SK-N-SH (cell line): Measurements from ENCODE around the gene ZNF585A. TPM values are rescaled to one million over a fixed set of nuclear protein-coding genes. Genes with fewer than 3 reads are reported as not detected.

Source experiments
- CTCF ChIA-PET: fragments of 300-600, 350-600 bp; formaldehyde crosslinking; extraction: SDS; loops from one replicate; lab custom pipeline; 2021; lab: Yijun Ruan, JAX
- POLR2A ChIA-PET: fragments of 350-600 bp; sonication (Branson Sonifier 250); formaldehyde crosslinking; extraction: SDS; loops from one replicate; lab custom pipeline; 2020; ENCODE audit warnings: antibody characterized with exemption, inconsistent platforms; lab: Yijun Ruan, JAX
- DNase-seq: peaks from one replicate; pipeline ENCODE4 v3.0.0; 2012
- H2AFZ ChIP-seq: fragments of 200-600 bp; sonication (generic); 2 replicates; pipeline ENCODE4 v1.8.1; 2016; ENCODE audit warnings: antibody characterized with exemption, mild to moderate bottlenecking, low read depth
- H3F3A ChIP-seq: fragments of 200-600 bp; sonication (generic); replicated peaks from 2 replicates; pipeline ENCODE3; 2016; ENCODE audit warnings: antibody characterized with exemption, mild to moderate bottlenecking; ENCODE audit not compliant: insufficient read depth
- H3K27ac ChIP-seq, 2 experiments: fragments of 200-500 bp in 1 of 2; fragments of 200-600 bp in 1 of 2; sonication (Bioruptor generic) in 1 of 2; sonication (generic), shearing (Covaris generic) in 1 of 2; 2 replicates each; pipeline versions ENCODE4 v1.5.1 to v1.6.1; 2014 to 2016; ENCODE audit warnings: low read depth in 2 of 2, inconsistent platforms in 1 of 2, low read length in 1 of 2, mild to moderate bottlenecking in 1 of 2, mixed read lengths in 1 of 2
- H3K27me3 ChIP-seq: fragments of 200-600 bp; sonication (generic), shearing (Covaris generic); 2 replicates; pipeline ENCODE4 v1.6.1; 2016; ENCODE audit warnings: mixed run types; ENCODE audit not compliant: insufficient read depth
- H3K36me3 ChIP-seq, 2 experiments: fragments of 200-500 bp in 1 of 2; fragments of 200-600 bp in 1 of 2; sonication (Bioruptor generic) in 1 of 2; sonication (generic) in 1 of 2; replicated peaks in 1 of 2; 2 replicates each; pipeline versions ENCODE3 to v1.5.1; 2014 to 2016; ENCODE audit warnings: low read length in 1 of 2, mild to moderate bottlenecking in 1 of 2; ENCODE audit not compliant: insufficient read depth in 2 of 2, control insufficient read depth in 1 of 2
- H3K4me1 ChIP-seq, 2 experiments: fragments of 200-500 bp in 1 of 2; fragments of 200-600 bp in 1 of 2; sonication (Bioruptor generic) in 1 of 2; sonication (generic), shearing (Covaris generic) in 1 of 2; 2 replicates each; pipeline versions ENCODE4 v1.5.1 to v1.6.1; 2014 to 2016; ENCODE audit warnings: low read depth in 1 of 2, low read length in 1 of 2, mixed run types in 1 of 2; ENCODE audit not compliant: insufficient read depth in 2 of 2, control insufficient read depth in 1 of 2
- H3K4me2 ChIP-seq: fragments of 200-600 bp; sonication (generic), shearing (Covaris generic); 2 replicates; pipeline ENCODE4 v1.6.1; 2017; ENCODE audit warnings: mixed run types
- H3K4me3 ChIP-seq, 2 experiments: fragments of 200-500 bp in 1 of 2; fragments of 200-600 bp in 1 of 2; sonication (Bioruptor generic) in 1 of 2; sonication (generic), shearing (Covaris generic) in 1 of 2; 2 replicates each; pipeline versions ENCODE4 v1.5.1 to v1.8.1; 2014 to 2016; ENCODE audit warnings: low read depth in 2 of 2, inconsistent platforms in 1 of 2, low read length in 1 of 2, mild to moderate bottlenecking in 1 of 2, mixed read lengths in 1 of 2, moderate library complexity in 1 of 2
- H3K79me2 ChIP-seq: fragments of 200-600 bp; sonication (generic); 2 replicates; pipeline ENCODE4 v1.8.1; 2017; ENCODE audit warnings: mild to moderate bottlenecking; ENCODE audit not compliant: insufficient read depth
- H3K9ac ChIP-seq: fragments of 200-600 bp; sonication (generic); 2 replicates; pipeline ENCODE4 v1.6.1; 2017; ENCODE audit warnings: mixed run types
- H3K9me2 ChIP-seq: fragments of 200-600 bp; sonication (generic); 2 replicates; pipeline ENCODE4 v1.6.1; 2017; ENCODE audit warnings: mixed run types
- H3K9me3 ChIP-seq: fragments of 200-600 bp; sonication (generic); 2 replicates; pipeline ENCODE4 v1.6.1; 2017; ENCODE audit warnings: mixed run types, mild to moderate bottlenecking, moderate library complexity
- H4K20me1 ChIP-seq: fragments of 200-600 bp; sonication (generic); 2 replicates; pipeline ENCODE4 v1.6.1; 2017; ENCODE audit warnings: mild to moderate bottlenecking, mixed run types; ENCODE audit not compliant: insufficient read depth
- ELF1 ChIP-seq: IDR thresholded peaks from 2 replicates; pipeline ENCODE4 v1.4.0; 2012
- FOXJ3 ChIP-seq: sonication (generic); formaldehyde crosslinking; IDR thresholded peaks from 2 replicates; pipeline ENCODE4 v1.5.1; 2020; ENCODE audit warnings: mild to moderate bottlenecking, missing genetic modification reagents
- FOXM1 ChIP-seq: IDR thresholded peaks from 2 replicates; pipeline ENCODE4 v1.4.0; 2012; ENCODE audit warnings: low read depth, mild to moderate bottlenecking
- GABPA ChIP-seq: IDR thresholded peaks from 2 replicates; pipeline ENCODE4 v1.4.0; 2012; ENCODE audit warnings: low read depth, mild to moderate bottlenecking
- JUND ChIP-seq: IDR thresholded peaks from 2 replicates; pipeline ENCODE4 v1.4.0; 2012
- MXI1 ChIP-seq: IDR thresholded peaks from 2 replicates; pipeline ENCODE4 v1.6.1; 2012; ENCODE audit warnings: mild to moderate bottlenecking, low read depth, low read length, improper control_type of control experiment
- NRF1 ChIP-seq: IDR thresholded peaks from 2 replicates; pipeline ENCODE4 v1.6.1; 2012; ENCODE audit warnings: low read depth, mild to moderate bottlenecking, low read length
- POLR2AphosphoS5 ChIP-seq: IDR thresholded peaks from 2 replicates; pipeline ENCODE4 v1.6.1; 2012; ENCODE audit warnings: low read depth, low read length
- RAD21 ChIP-seq: IDR thresholded peaks from 2 replicates; pipeline ENCODE4 v1.6.1; 2012; ENCODE audit warnings: mild to moderate bottlenecking, low read length
- RFX5 ChIP-seq: IDR thresholded peaks from 2 replicates; pipeline ENCODE4 v1.6.1; 2012; ENCODE audit warnings: mild to moderate bottlenecking, improper control_type of control experiment, low read length
- RXRA ChIP-seq: IDR thresholded peaks from 2 replicates; pipeline ENCODE4 v1.4.0; 2012; ENCODE audit warnings: low read depth, mild to moderate bottlenecking, borderline replicate concordance
- TAF1 ChIP-seq: IDR thresholded peaks from 2 replicates; pipeline ENCODE4 v1.6.1; 2012; ENCODE audit warnings: low read depth, mild to moderate bottlenecking, low read length, moderate library complexity, borderline replicate concordance
- TCF12 ChIP-seq: IDR thresholded peaks from 2 replicates; pipeline ENCODE4 v1.4.0; 2012
- TEAD4 ChIP-seq: IDR thresholded peaks from 2 replicates; pipeline ENCODE4 v1.4.0; 2012; ENCODE audit warnings: mild to moderate bottlenecking, borderline replicate concordance; ENCODE audit not compliant: insufficient read depth
- YY1 ChIP-seq: IDR thresholded peaks from 2 replicates; pipeline ENCODE4 v1.4.0; 2012; ENCODE audit warnings: low read depth, mild to moderate bottlenecking
- WGBS: methylation state at CpG from one replicate; pipeline ENCODE4 v1.1.6; 2017; ENCODE audit warnings: low lambda C conversion rate; 5-methylcytosine and 5-hydroxymethylcytosine counted together
- polyA plus RNA-seq, 3 experiments: library from polyadenylated mRNA; depleted of rRNA; stranded (reverse); fragments of >200 nt; gene quantifications; 2 replicates each; pipeline ENCODE4 v1.2.3, GENCODE V29; 2012
- TF ChIP-seq, protein P1 (sequence below): fragments of 150-350 bp; IDR thresholded peaks from 2 replicates; pipeline ENCODE4 v1.6.1; 2017; ENCODE audit warnings: antibody characterized with exemption, low read length, low read depth, borderline replicate concordance
- TF ChIP-seq, protein P2 (sequence below): IDR thresholded peaks from 2 replicates; pipeline ENCODE4 v1.6.1; 2012; ENCODE audit warnings: mild to moderate bottlenecking, low read depth, low read length, moderate library complexity
- TF ChIP-seq, protein P3 (sequence below): IDR thresholded peaks from 2 replicates; pipeline ENCODE4; 2012

Gene ZNF585A
- polyA plus RNA-seq, 1 of the 3 experiments (the other 2 are of a cell fraction), result 9.8 TPM

DNA sequence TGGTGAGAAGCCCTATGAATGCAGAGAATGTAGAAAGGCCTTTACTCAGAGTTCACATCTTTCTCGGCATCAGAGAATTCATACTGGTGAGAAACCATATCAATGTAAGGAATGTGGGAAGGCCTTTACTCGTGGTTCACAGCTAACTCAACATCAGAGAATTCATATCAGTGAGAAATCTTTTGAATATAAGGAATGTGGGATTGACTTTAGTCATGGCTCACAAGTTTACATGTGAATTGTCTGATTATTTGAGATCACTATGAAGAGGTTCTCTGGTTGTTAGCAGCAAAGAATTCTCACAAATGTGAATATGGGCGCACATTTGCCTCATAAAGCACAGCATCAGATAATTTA is 43.7 kb downstream of the ZNF585A start:
- Histone ChIP-seq H3K36me3 (peaks cover 30 to 54% of the 10 kb centered on the region in 2 experiments), H3K4me2 (no peak overlapping the region), H3K9ac (no peak overlapping the region), H3K27me3 (no peaks in the 10 kb centered on the region), H3K79me2 (no peaks in the 10 kb centered on the region), H4K20me1 (no peaks in the 10 kb centered on the region), H3K27ac (no peak overlapping the region), H3K4me3 (peak overlapping the region in 1 of 2 experiments; percentile 4; a peak in 1 of 4 replicates), H2AFZ (no peak overlapping the region), H3K4me1 (no peaks in the 10 kb centered on the region), H3K9me2 (no peaks in the 10 kb centered on the region), H3K9me3 (peaks cover 71% of the 10 kb centered on the region), H3F3A (peaks cover 13% of the 10 kb centered on the region)
- no peak for DNase-seq
- POLR2A ChIA-PET, result no interaction called here
- CTCF ChIA-PET, result no interaction called here
- 77% methylated on average over 3 of the region's 3 CpGs for WGBS
- TF ChIP-seq TEAD4 (no peak), FOXJ3 (CRISPR knock-in tag) (no peak), RFX5 (no peak), NRF1 (no peak), GABPA (no peak), POLR2AphosphoS5 (no peak), TCF12 (no peak), YY1 (no peak), TAF1 (no peak), MXI1 (no peak), JUND (no peak), FOXM1 (no peak), RXRA (no peak), RAD21 (no peak), ELF1 (no peak)
- TF ChIP-seq, protein P1, sequence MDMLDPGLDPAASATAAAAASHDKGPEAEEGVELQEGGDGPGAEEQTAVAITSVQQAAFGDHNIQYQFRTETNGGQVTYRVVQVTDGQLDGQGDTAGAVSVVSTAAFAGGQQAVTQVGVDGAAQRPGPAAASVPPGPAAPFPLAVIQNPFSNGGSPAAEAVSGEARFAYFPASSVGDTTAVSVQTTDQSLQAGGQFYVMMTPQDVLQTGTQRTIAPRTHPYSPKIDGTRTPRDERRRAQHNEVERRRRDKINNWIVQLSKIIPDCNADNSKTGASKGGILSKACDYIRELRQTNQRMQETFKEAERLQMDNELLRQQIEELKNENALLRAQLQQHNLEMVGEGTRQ, result no peak
- TF ChIP-seq, protein P2, sequence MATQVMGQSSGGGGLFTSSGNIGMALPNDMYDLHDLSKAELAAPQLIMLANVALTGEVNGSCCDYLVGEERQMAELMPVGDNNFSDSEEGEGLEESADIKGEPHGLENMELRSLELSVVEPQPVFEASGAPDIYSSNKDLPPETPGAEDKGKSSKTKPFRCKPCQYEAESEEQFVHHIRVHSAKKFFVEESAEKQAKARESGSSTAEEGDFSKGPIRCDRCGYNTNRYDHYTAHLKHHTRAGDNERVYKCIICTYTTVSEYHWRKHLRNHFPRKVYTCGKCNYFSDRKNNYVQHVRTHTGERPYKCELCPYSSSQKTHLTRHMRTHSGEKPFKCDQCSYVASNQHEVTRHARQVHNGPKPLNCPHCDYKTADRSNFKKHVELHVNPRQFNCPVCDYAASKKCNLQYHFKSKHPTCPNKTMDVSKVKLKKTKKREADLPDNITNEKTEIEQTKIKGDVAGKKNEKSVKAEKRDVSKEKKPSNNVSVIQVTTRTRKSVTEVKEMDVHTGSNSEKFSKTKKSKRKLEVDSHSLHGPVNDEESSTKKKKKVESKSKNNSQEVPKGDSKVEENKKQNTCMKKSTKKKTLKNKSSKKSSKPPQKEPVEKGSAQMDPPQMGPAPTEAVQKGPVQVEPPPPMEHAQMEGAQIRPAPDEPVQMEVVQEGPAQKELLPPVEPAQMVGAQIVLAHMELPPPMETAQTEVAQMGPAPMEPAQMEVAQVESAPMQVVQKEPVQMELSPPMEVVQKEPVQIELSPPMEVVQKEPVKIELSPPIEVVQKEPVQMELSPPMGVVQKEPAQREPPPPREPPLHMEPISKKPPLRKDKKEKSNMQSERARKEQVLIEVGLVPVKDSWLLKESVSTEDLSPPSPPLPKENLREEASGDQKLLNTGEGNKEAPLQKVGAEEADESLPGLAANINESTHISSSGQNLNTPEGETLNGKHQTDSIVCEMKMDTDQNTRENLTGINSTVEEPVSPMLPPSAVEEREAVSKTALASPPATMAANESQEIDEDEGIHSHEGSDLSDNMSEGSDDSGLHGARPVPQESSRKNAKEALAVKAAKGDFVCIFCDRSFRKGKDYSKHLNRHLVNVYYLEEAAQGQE, result no peak
- TF ChIP-seq, protein P3, sequence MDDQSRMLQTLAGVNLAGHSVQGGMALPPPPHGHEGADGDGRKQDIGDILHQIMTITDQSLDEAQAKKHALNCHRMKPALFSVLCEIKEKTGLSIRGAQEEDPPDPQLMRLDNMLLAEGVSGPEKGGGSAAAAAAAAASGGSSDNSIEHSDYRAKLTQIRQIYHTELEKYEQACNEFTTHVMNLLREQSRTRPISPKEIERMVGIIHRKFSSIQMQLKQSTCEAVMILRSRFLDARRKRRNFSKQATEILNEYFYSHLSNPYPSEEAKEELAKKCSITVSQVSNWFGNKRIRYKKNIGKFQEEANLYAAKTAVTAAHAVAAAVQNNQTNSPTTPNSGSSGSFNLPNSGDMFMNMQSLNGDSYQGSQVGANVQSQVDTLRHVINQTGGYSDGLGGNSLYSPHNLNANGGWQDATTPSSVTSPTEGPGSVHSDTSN, result no peak
